Coronary artery (tissue), 2 donors: Measurements from ENCODE around the gene FOXA3.
"Not testable (repeated sequence)": the region's sequence is repeated elsewhere in the genome, so short reads cannot be mapped to it uniquely, and the experiment has no call there.

Experiments
- DNase-seq: peaks from one replicate; pipeline ENCODE4 v3.0.0-alpha.2; 2017; ENCODE audit warnings: low spot score
- H3K27ac ChIP-seq, 2 donors: fragments of 200-600 bp; sonication (generic); one replicate each; pipeline ENCODE4 v1.5.1; 2016 to 2019
- H3K4me3 ChIP-seq: fragments of 200-600 bp; sonication (generic); 2 replicates; pipeline ENCODE4 v1.5.1; 2016; ENCODE audit warnings: mild to moderate bottlenecking, moderate library complexity
- TF ChIP-seq, protein P1 (sequence below): fragments of 200-600 bp; sonication (generic); IDR thresholded peaks from one replicate; pipeline ENCODE4 v1.5.1; 2019; ENCODE audit warnings: antibody characterized with exemption

FOXA3 gene

DNA sequence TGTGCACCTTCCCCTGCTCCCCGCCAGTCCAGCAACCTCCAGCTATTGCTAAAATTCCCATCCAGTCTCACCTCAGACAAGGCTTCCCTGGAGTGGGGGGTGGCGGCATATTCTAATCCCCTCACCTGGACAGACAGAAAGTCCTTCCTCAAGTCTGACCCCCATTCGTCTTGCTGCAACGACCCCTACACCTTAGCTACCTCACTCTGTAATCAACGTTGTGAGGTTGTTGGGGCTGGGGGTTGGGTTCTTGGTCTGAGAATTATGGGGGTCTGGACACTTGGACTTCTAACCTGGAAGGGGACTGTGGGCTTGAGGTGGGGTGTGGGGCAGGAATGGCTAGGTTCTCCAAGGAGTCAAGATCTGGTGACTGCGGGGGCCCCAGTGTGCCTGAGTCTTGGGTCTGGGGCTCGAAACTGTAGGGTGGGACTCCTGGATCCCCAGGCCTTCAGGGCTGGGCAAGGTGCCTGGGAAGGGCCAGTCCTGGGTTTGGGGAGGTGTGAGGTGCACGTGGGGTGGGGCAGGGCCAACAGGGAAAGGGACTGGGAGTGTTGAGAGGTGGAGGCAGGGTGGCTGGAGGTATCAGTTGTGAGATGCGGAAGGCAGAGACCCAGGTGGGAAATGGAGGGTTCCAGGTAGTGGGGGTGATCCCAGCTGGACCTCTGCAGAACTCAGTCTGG lies 1.3 kb downstream of the FOXA3 start:
- H3K4me3 ChIP-seq, result no peak overlapping the region
- TF ChIP-seq, protein P1, sequence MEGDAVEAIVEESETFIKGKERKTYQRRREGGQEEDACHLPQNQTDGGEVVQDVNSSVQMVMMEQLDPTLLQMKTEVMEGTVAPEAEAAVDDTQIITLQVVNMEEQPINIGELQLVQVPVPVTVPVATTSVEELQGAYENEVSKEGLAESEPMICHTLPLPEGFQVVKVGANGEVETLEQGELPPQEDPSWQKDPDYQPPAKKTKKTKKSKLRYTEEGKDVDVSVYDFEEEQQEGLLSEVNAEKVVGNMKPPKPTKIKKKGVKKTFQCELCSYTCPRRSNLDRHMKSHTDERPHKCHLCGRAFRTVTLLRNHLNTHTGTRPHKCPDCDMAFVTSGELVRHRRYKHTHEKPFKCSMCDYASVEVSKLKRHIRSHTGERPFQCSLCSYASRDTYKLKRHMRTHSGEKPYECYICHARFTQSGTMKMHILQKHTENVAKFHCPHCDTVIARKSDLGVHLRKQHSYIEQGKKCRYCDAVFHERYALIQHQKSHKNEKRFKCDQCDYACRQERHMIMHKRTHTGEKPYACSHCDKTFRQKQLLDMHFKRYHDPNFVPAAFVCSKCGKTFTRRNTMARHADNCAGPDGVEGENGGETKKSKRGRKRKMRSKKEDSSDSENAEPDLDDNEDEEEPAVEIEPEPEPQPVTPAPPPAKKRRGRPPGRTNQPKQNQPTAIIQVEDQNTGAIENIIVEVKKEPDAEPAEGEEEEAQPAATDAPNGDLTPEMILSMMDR, result no peak
- DNase-seq, result no peak
- H3K27ac ChIP-seq, result no peak overlapping the region

DNA sequence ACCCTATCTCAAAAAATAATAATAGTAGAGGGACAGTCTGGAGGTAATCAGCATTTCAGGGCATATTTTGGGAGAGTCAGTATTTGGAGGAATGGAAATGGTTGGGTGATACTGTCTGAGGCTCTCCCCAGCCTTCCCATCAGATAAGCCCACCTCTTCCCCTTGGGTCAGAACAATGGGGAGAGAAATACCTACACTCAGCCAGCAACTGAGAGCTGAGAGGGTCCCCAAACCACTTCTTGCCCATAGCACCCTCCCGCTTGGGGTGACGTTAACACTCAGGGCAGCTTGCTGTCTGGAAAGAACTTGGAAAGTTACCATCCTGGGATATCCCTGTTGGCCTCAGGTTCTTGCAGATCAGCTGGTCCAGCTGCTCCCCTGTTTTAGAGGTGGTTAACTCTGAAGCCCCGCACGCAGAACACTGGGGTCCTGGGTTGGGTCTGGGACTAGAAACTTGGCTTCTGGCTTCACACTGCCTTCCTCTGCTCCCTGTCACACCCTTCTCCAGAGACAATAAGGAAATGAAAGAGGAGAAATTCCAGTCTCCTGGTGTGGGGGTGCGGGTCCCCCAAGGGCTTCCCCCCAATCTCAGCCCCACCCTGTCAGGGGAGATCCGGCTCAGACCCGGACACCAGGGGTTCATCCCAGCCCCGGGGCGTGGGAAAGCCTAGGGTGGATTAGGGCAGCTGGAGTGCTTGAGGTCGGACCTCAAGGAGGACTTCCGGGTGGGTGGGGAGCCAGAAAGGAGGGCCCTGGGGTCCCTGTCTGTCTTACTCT lies 2.5 kb downstream of the FOXA3 start:
- no peak overlapping the region for H3K27ac ChIP-seq
- TF ChIP-seq, protein P1, result no peak
- H3K4me3 ChIP-seq, result no peak overlapping the region
- no peak for DNase-seq

DNA sequence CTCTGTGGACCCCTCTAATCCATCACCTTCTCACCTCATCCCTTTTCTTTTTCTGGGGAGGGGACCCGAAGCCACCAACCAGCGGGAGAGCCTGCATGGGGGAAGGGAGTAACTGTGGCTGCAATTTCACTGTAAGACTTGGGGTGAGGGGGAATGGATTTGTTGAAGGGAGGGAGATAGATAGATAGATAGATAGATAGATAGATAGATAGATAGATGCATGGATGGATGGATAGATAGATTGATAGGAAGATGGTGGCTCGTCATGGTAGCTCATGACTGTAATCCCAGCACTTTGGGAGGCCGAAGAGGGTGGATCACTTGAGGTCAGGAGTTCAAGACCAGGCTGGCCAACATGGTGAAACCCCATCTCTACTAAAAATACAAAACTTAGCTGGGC lies 3.1 kb downstream of the FOXA3 start:
- H3K27ac ChIP-seq, H3K4me3 ChIP-seq, DNase-seq: not testable (repeated sequence)

DNA sequence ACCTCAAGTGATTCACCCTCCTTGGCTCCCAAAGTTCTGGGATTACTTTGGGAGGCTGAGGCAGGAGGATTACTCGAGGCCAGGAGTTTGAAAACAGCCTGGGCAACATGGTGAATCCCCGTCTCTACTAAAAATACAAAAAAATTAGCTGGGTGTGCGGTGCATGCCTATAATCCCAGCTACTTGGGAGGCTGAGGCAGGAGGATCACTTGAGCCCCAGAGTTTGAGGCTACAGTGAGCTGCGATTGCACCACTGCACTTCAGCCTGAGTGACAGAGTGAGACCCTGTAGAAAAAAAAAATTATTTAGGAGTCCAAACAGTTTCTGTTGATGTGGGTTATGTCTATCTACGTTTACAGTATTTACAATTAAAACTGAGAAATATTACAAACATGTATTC lies 6.7 kb downstream of the FOXA3 start:
- TF ChIP-seq, protein P1, result no peak

DNA sequence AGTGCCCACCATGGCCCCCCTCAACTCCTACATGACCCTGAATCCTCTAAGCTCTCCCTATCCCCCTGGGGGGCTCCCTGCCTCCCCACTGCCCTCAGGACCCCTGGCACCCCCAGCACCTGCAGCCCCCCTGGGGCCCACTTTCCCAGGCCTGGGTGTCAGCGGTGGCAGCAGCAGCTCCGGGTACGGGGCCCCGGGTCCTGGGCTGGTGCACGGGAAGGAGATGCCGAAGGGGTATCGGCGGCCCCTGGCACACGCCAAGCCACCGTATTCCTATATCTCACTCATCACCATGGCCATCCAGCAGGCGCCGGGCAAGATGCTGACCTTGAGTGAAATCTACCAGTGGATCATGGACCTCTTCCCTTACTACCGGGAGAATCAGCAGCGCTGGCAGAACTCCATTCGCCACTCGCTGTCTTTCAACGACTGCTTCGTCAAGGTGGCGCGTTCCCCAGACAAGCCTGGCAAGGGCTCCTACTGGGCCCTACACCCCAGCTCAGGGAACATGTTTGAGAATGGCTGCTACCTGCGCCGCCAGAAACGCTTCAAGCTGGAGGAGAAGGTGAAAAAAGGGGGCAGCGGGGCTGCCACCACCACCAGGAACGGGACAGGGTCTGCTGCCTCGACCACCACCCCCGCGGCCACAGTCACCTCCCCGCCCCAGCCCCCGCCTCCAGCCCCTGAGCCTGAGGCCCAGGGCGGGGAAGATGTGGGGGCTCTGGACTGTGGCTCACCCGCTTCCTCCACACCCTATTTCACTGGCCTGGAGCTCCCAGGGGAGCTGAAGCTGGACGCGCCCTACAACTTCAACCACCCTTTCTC lies 8.2 kb downstream of the FOXA3 start:
- H3K27ac ChIP-seq, result no peak overlapping the region
- no peak overlapping the region for H3K4me3 ChIP-seq
- TF ChIP-seq, protein P1, result no peak
- DNase-seq, result no peak

More for the DNA sequence above, 6.7 kb downstream of the FOXA3 start:
- Histone ChIP-seq H3K27ac (no peak overlapping the region), H3K4me3 (no peak overlapping the region)
- DNase-seq, result no peak

DNA sequence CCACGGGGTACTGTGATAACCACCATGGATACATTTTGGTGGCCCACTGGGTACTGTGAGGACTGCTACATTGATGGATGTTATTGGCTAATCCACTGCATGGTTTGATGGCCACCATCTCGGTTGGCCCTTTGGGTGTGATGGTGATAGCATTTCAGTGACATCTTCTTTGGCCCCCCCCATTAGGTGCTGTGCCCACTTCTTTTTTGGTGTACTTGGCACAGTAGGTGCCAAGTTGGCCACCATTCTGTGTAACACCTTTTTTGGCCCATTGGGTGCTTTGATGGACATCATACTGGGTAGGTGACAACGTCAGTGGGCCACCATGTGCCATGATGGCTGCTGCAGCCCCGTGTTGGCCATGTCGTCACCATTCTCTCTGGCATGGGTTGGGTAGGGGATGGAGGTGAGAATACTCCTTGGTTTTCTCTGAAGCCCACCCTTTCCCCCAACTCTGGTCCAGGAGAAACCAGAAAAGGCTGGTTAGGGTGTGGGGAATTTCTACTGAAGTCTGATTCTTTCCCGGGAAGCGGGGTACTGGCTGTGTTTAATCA lies 9.2 kb downstream of the FOXA3 start:
- no peak overlapping the region for H3K4me3 ChIP-seq
- no peak overlapping the region for H3K27ac ChIP-seq
- DNase-seq, result no peak
- TF ChIP-seq, protein P1, result no peak

DNA sequence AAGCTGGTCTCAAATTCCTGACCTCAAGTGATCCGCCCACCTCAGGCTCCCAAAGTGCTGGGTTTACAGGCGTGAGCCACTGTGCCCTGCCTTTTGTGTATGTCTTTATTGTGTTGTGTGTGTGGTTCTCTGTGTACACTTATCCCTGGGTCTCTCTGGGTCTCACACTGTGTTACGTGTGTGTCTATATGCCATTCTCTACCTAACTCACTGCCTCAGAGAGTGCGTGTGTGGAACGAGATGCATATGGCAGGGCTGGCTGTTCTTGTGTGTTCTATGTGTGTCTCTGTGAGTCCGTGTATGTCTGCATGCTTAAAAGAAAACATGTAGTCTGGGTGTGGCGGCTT lies 10.5 kb downstream of the FOXA3 start:
- no peak for DNase-seq
- TF ChIP-seq, protein P1, result no peak
- H3K4me3 ChIP-seq, result no peak overlapping the region
- no peak overlapping the region for H3K27ac ChIP-seq
